ENCODE data around the gene TXN2.
"Not testable (repeated sequence)": the region's sequence is repeated elsewhere in the genome, so short reads cannot be mapped to it uniquely, and the experiment has no call there.

Gene TXN2

DNA sequence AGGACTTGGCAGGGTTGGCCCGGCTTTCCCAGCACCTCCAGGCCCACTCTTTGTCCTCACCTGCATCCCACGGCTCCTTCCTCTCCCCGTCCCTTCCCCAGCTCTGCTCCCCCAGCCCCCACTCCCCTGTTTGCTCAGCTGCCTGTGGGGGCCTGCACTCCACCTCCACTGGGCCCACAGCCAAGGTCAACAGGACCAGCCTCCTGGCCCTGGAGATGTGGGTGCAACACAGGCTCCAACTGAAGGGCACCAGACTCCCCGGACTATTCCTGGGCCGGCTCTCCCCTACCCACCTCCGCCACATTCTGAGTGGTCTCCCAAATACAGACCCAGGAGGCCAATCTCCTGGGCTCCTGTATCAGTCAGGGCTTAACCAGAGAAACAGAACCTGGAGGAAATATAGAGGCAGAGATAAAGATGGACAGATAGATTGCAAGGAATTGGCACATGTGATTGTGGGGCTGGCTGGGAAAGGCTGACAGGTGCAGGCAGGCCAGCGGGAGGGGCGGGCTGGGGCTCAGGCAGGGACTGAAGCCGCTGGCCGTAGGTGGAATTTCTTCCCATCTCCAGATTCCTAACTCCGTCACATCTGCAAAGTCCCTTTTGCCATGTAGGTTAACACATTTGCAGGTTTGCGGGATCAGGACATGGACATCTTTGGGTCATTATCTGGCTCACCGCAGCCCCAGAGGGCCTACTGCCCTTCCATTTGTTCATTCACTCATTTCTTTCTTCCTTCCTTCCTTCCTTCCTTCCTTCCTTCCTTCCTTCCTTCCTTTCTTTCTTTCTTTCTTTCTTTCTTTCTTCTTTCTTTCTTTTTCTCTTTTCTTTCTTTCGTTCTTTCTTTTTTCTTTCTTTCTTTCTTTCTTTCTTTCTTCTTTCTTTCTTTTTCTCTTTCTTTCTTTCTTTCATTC is 47.9 kb downstream of the TXN2 start:
- Histone ChIP-seq H3K27me3 (ENCODE audit: control insufficient read depth in 5 of 5, insufficient read depth in 4 of 5, low read length in 5 of 5) (no peaks in the 10 kb centered on the region), H3K27ac (ENCODE audit: low read depth, low read length) (no peak overlapping the region), H3K4me1 (ENCODE audit: control insufficient read depth in 5 of 5, insufficient read depth in 5 of 5, low read length in 5 of 5) (no peaks in the 10 kb centered on the region), H3K36me3 (ENCODE audit: control insufficient read depth in 5 of 5, insufficient read depth in 5 of 5, low read length in 5 of 5) (no peaks in the 10 kb centered on the region), H3K4me3 (ENCODE audit: low read depth in 1 of 5, low read length in 5 of 5) (no peak overlapping the region), H3K9ac (ENCODE audit: low read length in 5 of 5) (no peak overlapping the region), H3K9me3 (ENCODE audit: control insufficient read depth in 5 of 5, low read length in 5 of 5) (no peaks in the 10 kb centered on the region)

DNA sequence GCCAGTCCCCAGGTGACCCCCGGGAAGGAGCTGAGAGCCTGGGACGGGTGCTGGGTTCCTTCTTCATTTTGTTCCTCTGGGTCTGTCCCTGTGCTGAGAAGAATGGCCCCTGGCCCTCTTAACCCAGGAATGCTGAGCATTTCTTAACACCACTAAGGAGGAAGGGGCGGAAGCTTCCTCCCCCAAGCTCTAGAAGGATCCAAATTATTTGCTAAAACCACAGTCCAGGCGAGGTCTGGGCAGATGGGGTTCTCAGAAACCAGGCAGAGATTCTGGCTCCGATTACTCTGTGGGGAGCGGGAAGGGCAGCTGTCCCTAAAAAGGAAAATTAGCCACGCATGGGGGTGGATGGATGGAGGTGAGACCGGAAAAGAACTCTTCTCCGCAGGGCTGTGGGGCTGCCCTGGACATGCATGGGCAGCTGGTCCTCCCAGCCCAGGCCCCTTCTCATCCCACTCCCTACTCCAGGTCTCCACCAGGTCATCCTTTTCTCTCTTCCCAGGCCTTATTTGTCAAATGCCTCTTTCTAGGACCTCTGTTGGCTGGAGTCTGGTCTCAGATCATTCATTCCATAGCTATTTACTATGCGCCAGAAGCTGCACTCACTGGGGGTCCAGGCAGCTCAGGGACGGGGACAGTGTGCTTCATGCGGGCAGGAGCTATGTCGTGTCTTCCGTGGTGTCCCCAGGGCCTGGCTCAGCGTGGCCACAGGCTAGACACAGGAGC is 48.7 kb downstream of the TXN2 start:
- H3K9ac ChIP-seq (ENCODE audit: low read length in 5 of 5): no peak overlapping the region
- no peak overlapping the region for H3K4me3 ChIP-seq (ENCODE audit: low read depth in 1 of 5, low read length in 5 of 5)
- no peaks in the 10 kb centered on the region for H3K4me1 ChIP-seq (ENCODE audit: control insufficient read depth in 5 of 5, insufficient read depth in 5 of 5, low read length in 5 of 5)
- H3K27ac ChIP-seq (ENCODE audit: low read depth, low read length): no peak overlapping the region
- no peaks in the 10 kb centered on the region for H3K9me3 ChIP-seq (ENCODE audit: control insufficient read depth in 5 of 5, low read length in 5 of 5)
- H3K27me3 ChIP-seq (ENCODE audit: control insufficient read depth in 5 of 5, insufficient read depth in 4 of 5, low read length in 5 of 5): no peaks in the 10 kb centered on the region
- H3K36me3 ChIP-seq (ENCODE audit: control insufficient read depth in 5 of 5, insufficient read depth in 5 of 5, low read length in 5 of 5): no peaks in the 10 kb centered on the region

DNA sequence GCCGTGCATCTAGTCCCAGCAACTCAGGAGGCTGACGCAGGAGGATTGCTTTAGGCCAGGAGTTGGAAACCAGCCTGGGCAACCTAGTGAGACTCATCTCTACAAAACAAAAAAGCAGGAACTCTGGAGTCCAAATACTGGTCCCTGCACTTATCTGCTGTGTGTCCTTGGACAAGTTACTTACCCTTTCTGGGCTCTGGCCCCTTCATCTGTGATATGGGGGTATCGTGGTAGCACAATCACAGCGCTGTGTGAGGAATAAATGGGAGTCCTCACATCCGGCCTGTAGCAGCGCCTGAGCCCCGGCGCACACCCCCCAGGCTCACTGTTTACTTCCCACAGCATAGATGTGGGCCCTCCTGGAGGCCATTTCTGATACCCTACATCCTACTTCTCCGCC is 49.5 kb downstream of the TXN2 start:
- Histone ChIP-seq H3K36me3 (ENCODE audit: control insufficient read depth in 5 of 5, insufficient read depth in 5 of 5, low read length in 5 of 5) (no peaks in the 10 kb centered on the region), H3K4me1 (ENCODE audit: control insufficient read depth in 5 of 5, insufficient read depth in 5 of 5, low read length in 5 of 5) (no peaks in the 10 kb centered on the region), H3K4me3 (ENCODE audit: low read depth in 1 of 5, low read length in 5 of 5) (no peak overlapping the region), H3K27me3 (ENCODE audit: control insufficient read depth in 5 of 5, insufficient read depth in 4 of 5, low read length in 5 of 5) (no peaks in the 10 kb centered on the region), H3K9me3 (ENCODE audit: control insufficient read depth in 5 of 5, low read length in 5 of 5) (no peaks in the 10 kb centered on the region), H3K9ac (ENCODE audit: low read length in 5 of 5) (no peak overlapping the region), H3K27ac (ENCODE audit: low read depth, low read length) (no peak overlapping the region)

DNA sequence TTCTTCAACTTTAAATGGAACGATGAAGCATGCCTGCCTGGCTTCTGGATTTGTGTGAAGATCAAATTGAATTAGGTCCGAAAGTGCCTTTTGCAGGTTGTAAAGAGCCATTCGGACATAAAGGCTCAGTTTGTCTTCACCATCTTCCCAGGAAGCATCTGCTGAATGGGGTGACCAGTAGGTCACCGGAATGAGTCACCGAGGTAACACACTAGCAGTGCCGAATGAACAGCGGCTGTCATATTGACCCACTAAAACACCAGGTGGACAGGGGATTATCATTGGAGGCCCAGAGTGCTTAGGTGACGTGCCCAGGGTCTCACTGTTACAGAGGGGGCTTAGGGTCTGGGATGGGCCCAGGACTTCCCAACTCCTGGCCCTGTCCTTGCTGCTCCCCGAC is 50.6 kb downstream of the TXN2 start:
- peaks cover 0 to 10% (median 10%) of the 10 kb centered on the region in 5 donors for H3K4me1 ChIP-seq (ENCODE audit: control insufficient read depth in 5 of 5, insufficient read depth in 5 of 5, low read length in 5 of 5)
- H3K9me3 ChIP-seq (ENCODE audit: control insufficient read depth in 5 of 5, low read length in 5 of 5): no peaks in the 10 kb centered on the region
- H3K27ac ChIP-seq (ENCODE audit: low read depth, low read length): no peak overlapping the region

DNA sequence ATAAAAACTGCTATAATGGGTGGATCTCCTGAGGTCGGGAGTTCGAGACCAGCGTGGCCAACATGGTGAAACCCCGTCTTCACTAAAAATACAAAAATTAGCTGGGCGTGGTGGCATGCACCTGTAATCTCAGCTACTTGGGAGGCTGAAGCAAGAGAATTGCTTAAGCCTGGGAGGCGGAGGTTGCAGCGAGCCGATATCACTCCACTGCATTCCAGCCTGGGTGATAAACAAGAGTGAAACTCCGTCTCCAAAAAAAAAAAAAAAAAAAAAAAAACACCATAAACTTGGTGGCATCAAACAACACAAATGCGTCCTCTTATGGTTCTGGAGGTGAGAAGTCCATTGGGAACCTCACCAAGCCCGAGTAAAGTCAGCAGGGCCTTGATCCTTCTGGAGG is 53.5 kb downstream of the TXN2 start:
- H3K36me3 ChIP-seq (ENCODE audit: control insufficient read depth in 5 of 5, insufficient read depth in 5 of 5, low read length in 5 of 5); H3K9me3 ChIP-seq (ENCODE audit: control insufficient read depth in 5 of 5, low read length in 5 of 5); H3K9ac ChIP-seq (ENCODE audit: low read length in 5 of 5); H3K27me3 ChIP-seq (ENCODE audit: control insufficient read depth in 5 of 5, insufficient read depth in 4 of 5, low read length in 5 of 5); H3K27ac ChIP-seq (ENCODE audit: low read depth, low read length); H3K4me3 ChIP-seq (ENCODE audit: low read depth in 1 of 5, low read length in 5 of 5): not testable (repeated sequence)
- H3K4me1 ChIP-seq (ENCODE audit: control insufficient read depth in 5 of 5, insufficient read depth in 5 of 5, low read length in 5 of 5): peaks cover 0 to 12% (median 10%) of the 10 kb centered on the region in 5 donors

More for the DNA sequence above, 50.6 kb downstream of the TXN2 start:
- no peak overlapping the region for H3K4me3 ChIP-seq (ENCODE audit: low read depth in 1 of 5, low read length in 5 of 5)
- no peak overlapping the region for H3K9ac ChIP-seq (ENCODE audit: low read length in 5 of 5)
- no peaks in the 10 kb centered on the region for H3K27me3 ChIP-seq (ENCODE audit: control insufficient read depth in 5 of 5, insufficient read depth in 4 of 5, low read length in 5 of 5)
- no peaks in the 10 kb centered on the region for H3K36me3 ChIP-seq (ENCODE audit: control insufficient read depth in 5 of 5, insufficient read depth in 5 of 5, low read length in 5 of 5)

DNA sequence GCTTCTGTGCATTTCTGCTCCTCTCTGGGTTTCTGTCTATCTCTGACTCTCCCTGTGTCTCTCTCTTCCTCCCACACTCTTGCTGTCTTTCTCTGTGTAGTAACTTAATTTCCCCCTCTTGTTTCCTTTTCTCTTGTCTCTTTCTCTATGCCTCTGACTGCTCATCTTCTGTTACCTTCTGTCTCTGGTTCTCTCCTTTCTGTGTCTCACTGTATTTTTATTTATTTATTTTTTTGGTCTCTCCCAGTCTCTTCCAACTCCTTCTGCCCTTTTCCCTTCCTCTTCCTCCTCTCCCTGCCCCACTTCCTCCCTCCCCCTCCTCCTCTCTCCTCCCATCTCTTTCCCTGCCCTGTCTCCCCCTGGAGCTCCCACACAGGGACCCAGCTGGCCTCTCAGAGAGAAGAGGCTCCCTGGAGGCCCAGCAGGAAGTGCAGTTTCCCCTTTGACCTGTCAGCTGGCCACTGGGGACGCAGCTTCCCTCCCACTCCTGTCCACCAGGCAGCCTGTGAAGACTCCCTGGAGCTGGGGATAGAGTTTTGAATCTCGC is 55.4 kb downstream of the TXN2 start:
- peak overlapping the region in 1 of 5 donors; percentile 14 for H3K9ac ChIP-seq (ENCODE audit: low read length in 5 of 5)
- peaks cover 0 to 17% (median 10%) of the 10 kb centered on the region in 5 donors for H3K4me1 ChIP-seq (ENCODE audit: control insufficient read depth in 5 of 5, insufficient read depth in 5 of 5, low read length in 5 of 5)

DNA sequence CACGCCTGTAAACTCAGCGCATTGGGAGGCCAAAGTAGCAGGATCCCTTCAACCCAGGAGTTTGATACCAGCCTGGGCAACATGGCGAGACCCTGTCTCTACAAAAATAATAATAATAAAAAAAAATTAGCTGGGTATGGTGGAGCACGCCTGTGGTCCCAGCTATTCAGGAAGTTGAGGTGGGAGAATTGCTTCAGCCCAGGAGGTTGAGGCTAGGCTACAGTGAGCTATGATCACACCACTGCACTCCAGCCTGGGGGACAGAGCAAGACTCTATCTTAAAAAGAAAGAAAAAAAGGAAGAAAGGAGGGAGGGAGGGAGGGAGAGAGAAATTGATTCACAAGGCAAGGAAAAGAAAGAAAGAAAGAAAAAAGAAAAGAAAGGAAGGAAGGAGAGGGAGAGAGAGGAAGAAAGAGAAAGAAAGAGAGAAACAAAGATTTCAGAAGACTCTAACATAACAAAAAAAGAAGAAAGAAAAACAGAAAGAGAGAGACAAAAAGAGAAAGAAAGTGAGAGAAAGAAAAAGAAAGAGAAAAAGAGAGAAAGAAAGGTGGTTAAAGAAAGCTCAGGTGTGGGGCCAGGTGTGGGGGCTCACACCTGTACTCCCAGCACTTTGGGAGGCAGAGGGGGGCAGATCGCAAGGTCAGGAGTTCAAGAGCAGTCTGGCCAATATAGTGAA is 56.4 kb downstream of the TXN2 start:
- peaks cover 1 to 22% (median 16%) of the 10 kb centered on the region in 5 donors for H3K4me1 ChIP-seq (ENCODE audit: control insufficient read depth in 5 of 5, insufficient read depth in 5 of 5, low read length in 5 of 5)
- H3K27ac ChIP-seq (ENCODE audit: low read depth, low read length): no peak overlapping the region
- no peak overlapping the region for H3K9ac ChIP-seq (ENCODE audit: low read length in 5 of 5)
- H3K36me3 ChIP-seq (ENCODE audit: control insufficient read depth in 5 of 5, insufficient read depth in 5 of 5, low read length in 5 of 5): no peaks in the 10 kb centered on the region
- no peaks in the 10 kb centered on the region for H3K9me3 ChIP-seq (ENCODE audit: control insufficient read depth in 5 of 5, low read length in 5 of 5)
- no peak overlapping the region for H3K4me3 ChIP-seq (ENCODE audit: low read depth in 1 of 5, low read length in 5 of 5)
- H3K27me3 ChIP-seq (ENCODE audit: control insufficient read depth in 5 of 5, insufficient read depth in 4 of 5, low read length in 5 of 5): no peaks in the 10 kb centered on the region

More for the DNA sequence above, 55.4 kb downstream of the TXN2 start:
- Histone ChIP-seq H3K4me3 (ENCODE audit: low read depth in 1 of 5, low read length in 5 of 5) (no peak overlapping the region), H3K36me3 (ENCODE audit: control insufficient read depth in 5 of 5, insufficient read depth in 5 of 5, low read length in 5 of 5) (no peaks in the 10 kb centered on the region), H3K27ac (ENCODE audit: low read depth, low read length) (no peak overlapping the region), H3K27me3 (ENCODE audit: control insufficient read depth in 5 of 5, insufficient read depth in 4 of 5, low read length in 5 of 5) (no peaks in the 10 kb centered on the region), H3K9me3 (ENCODE audit: control insufficient read depth in 5 of 5, low read length in 5 of 5) (no peaks in the 10 kb centered on the region)

DNA sequence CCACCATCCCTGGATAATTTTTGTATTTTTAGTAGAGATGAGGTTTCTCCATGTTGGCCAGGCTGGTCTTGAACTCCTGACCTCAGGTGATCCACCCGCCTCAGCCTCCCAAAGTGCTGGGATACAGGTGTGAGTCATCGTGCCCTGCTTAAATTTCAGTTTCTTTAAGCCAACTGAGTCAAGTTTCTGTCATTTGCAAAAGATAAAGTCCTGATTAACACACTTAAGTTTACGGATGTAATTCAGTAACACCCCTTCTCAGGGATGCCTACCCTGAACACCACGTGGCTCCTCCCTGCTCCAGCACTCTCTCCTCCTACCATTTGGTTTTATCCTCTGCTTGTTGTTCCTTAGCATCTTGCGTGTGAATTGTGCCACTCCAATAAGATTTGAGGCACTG is 57.0 kb downstream of the TXN2 start:
- not testable (repeated sequence) for H3K4me3 ChIP-seq (ENCODE audit: low read depth in 1 of 5, low read length in 5 of 5); H3K9me3 ChIP-seq (ENCODE audit: control insufficient read depth in 5 of 5, low read length in 5 of 5); H3K27ac ChIP-seq (ENCODE audit: low read depth, low read length); H3K36me3 ChIP-seq (ENCODE audit: control insufficient read depth in 5 of 5, insufficient read depth in 5 of 5, low read length in 5 of 5); H3K27me3 ChIP-seq (ENCODE audit: control insufficient read depth in 5 of 5, insufficient read depth in 4 of 5, low read length in 5 of 5); H3K9ac ChIP-seq (ENCODE audit: low read length in 5 of 5)
- H3K4me1 ChIP-seq (ENCODE audit: control insufficient read depth in 5 of 5, insufficient read depth in 5 of 5, low read length in 5 of 5): peaks cover 1 to 27% (median 19%) of the 10 kb centered on the region in 5 donors

DNA sequence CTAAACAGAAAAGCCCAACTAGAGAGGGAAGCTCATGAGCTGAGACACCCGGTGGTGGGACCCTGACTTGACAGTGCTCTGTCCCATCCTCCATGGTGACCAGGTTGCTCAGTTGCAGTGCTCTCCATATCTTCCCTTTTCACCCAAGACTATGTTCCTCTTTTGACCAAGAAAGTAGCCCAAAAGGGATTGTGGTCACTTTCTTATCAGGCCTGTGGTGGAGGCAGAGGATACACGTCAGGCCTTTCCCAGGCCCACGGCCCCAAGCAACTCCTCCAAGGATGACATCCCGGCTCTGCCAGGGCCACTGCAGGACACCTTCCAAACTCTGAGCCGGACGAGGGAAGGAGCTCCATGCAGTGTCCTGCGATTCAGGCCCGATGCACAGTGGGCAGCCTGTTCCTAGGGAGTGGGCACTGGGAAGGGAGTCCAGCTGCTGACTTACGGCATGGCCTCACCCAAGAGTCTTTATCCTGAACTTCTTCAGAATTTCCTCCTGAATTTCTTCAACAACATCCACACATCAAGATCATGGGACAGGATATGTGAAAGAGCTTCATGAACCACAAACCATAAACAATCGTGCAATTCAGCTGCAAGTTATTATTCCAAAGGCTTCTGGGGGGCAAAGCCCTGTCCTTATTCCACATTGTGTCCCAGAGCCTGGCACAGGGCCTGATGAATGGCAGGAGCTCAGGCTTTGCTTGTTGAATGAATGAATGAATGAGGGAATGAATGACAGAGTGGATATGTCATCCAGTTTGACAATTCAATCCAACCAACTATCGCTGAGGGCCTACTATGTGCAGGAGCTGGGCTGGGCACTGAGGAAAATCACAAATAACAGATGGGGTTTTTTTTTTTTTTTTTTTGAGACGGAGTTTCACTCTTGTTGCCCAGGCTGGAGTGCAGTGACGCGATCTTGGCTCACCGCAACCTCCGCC is 57.7 kb downstream of the TXN2 start:
- no peak overlapping the region for H3K27ac ChIP-seq (ENCODE audit: low read depth, low read length)
- no peaks in the 10 kb centered on the region for H3K27me3 ChIP-seq (ENCODE audit: control insufficient read depth in 5 of 5, insufficient read depth in 4 of 5, low read length in 5 of 5)
- H3K4me1 ChIP-seq (ENCODE audit: control insufficient read depth in 5 of 5, insufficient read depth in 5 of 5, low read length in 5 of 5): peaks cover 1 to 35% (median 27%) of the 10 kb centered on the region in 5 donors
- no peaks in the 10 kb centered on the region for H3K9me3 ChIP-seq (ENCODE audit: control insufficient read depth in 5 of 5, low read length in 5 of 5)
- H3K9ac ChIP-seq (ENCODE audit: low read length in 5 of 5): no peak overlapping the region
- H3K4me3 ChIP-seq (ENCODE audit: low read depth in 1 of 5, low read length in 5 of 5): no peak overlapping the region
- H3K36me3 ChIP-seq (ENCODE audit: control insufficient read depth in 5 of 5, insufficient read depth in 5 of 5, low read length in 5 of 5): no peaks in the 10 kb centered on the region
